ENCODE measurements around the gene DNAH5.
"Not testable (repeated sequence)": the region's sequence is repeated elsewhere in the genome, so short reads cannot be mapped to it uniquely, and the experiment has no call there.

DNAH5 gene, protein sequence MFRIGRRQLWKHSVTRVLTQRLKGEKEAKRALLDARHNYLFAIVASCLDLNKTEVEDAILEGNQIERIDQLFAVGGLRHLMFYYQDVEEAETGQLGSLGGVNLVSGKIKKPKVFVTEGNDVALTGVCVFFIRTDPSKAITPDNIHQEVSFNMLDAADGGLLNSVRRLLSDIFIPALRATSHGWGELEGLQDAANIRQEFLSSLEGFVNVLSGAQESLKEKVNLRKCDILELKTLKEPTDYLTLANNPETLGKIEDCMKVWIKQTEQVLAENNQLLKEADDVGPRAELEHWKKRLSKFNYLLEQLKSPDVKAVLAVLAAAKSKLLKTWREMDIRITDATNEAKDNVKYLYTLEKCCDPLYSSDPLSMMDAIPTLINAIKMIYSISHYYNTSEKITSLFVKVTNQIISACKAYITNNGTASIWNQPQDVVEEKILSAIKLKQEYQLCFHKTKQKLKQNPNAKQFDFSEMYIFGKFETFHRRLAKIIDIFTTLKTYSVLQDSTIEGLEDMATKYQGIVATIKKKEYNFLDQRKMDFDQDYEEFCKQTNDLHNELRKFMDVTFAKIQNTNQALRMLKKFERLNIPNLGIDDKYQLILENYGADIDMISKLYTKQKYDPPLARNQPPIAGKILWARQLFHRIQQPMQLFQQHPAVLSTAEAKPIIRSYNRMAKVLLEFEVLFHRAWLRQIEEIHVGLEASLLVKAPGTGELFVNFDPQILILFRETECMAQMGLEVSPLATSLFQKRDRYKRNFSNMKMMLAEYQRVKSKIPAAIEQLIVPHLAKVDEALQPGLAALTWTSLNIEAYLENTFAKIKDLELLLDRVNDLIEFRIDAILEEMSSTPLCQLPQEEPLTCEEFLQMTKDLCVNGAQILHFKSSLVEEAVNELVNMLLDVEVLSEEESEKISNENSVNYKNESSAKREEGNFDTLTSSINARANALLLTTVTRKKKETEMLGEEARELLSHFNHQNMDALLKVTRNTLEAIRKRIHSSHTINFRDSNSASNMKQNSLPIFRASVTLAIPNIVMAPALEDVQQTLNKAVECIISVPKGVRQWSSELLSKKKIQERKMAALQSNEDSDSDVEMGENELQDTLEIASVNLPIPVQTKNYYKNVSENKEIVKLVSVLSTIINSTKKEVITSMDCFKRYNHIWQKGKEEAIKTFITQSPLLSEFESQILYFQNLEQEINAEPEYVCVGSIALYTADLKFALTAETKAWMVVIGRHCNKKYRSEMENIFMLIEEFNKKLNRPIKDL (N-terminal part only)

DNA sequence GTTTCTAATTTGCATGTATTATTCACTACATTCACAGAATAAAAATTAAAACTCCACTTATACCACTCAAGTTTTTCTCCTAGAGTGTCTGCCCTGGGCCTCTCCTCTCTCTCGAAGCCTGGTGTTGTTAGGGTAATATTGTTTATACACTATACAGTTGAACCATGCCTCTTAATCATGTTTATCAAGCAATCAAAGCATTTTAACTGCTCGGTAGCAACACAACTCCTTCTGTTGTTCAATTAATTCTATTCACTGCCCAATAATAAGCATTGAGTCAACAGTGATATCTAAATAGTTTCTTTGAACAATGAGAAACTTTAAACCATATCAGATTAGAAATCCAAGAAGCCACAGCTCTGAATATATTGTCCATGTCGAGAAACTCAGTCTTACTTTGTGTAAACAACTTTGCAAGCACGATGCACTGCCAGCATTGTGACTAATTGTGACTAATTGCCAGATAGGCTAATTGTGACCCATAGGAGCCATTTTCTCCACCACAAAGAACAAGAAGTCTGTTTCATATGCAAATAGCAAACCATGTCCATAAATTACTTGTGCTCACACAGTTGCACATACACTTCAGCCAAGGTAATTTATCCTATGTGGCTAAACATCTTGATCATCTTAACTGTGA, at the start of gene DNAH5:
Gene DNAH5, minus strand, starts transcription at position 129 of the 640 bp plus-strand sequence. CDS start 250 bp downstream, outside the sequence.
- peak; percentile 61 for DNase-seq (ENCODE audit: low read depth)

- no peak for DNase-seq (ENCODE audit: low read depth)
Observed at GRCh38 chr5:13993926-13994325, 49.4 kb upstream of the DNAH5 start.

GRCh38 chr5:13992795-13993194, 48.3 kb upstream of the DNAH5 start:
- DNase-seq (ENCODE audit: low read depth), result no peak

- no peak for DNase-seq (ENCODE audit: low read depth)
Observed at GRCh38 chr5:13991365-13991764, 46.9 kb upstream of the DNAH5 start.

DNA sequence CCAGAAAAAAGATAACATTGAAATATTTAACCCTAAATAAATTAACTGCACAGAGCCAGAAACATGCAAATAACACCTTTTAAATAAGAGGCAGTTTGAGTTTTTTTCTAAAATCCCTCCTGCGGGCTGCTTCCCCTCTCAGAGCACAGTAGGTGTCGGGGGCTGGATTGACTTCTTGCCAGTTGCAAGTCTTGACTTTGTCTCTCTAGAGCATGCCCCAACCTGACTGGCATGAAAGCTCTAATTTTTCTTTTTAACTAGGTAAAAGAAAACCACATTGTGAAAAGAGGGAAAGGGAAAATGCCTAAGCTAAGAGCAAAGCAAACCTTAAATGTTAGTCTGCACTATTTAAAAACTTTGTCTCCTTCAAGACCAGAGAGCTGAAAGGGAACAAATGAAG, 46.4 kb upstream of the DNAH5 start:
- no peak for DNase-seq (ENCODE audit: low read depth)

DNA sequence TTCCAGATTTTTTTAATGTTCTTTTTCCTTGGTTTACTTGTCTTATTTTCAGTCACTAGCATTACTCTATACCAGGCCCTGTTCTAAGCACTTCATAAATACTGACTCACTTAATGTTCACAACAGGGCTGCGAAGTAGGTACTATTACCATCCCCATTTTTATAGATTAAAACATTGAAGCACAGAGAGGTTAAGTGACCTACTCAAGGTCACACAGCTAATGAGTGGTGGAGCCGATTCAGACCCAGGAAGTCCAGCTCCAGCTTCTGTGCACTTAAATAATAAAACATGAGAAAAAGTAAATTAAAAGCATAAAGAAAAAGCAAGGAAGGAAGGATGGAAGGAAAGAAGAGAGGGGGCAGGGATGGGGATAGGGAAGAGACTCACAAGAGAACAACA, 45.3 kb upstream of the DNAH5 start:
- no peak for DNase-seq (ENCODE audit: low read depth)

GRCh38 chr5:13987843-13988464, 43.5 kb upstream of the DNAH5 start:
- peak; percentile 47 for DNase-seq (ENCODE audit: low read depth)

DNA sequence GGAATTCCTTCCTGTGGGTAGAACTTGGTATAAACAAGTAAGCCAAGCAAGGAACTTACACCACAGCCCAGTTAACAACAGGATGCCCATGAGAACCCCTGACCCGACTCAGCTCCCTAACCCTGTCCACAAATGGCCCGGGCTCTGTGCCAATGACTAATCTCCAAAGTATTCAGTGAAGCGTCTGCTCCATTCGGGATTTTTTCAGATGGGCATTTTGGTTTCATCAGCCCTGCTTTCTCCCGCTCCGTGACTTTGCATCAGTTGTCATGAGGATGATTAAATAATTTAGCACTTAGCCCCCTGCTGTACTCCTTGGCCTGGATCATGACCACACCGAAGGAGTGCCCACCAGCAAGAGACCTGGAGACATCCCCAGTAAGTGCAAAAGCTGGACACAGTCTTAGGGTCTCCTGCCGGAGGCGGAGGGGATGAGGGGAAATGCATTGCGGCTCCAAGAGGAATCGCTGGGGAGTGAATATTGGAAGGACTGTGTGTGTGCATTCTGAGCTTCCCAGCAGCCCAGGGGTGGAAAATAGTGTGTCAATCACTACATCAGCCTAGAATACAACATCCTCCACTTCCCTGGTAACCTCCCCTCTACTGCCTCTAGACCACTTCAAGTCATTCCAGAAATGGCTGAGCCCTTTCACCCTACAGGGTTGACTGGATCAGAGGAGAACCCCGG, 41.4 kb upstream of the DNAH5 start:
- peak; percentile 86 for DNase-seq (ENCODE audit: low read depth)

DNA sequence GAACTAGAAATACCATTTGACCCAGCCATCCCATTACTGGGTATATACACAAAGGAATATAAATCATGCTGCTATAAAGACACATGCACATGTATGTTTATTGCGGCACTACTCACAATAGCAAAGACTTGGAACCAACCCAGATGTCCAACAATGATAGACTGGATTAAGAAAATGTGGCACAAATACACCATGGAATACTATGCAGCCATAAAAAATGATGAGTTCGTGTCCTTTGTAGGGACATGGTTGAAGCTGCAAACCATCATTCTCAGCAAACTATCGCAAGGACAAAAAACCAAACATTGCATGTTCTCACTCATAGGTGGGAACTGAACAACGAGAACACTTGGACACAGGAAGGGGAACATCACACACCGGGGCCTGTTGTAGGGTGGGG, 40.4 kb upstream of the DNAH5 start:
- DNase-seq (ENCODE audit: low read depth), result not testable (repeated sequence)

DNA sequence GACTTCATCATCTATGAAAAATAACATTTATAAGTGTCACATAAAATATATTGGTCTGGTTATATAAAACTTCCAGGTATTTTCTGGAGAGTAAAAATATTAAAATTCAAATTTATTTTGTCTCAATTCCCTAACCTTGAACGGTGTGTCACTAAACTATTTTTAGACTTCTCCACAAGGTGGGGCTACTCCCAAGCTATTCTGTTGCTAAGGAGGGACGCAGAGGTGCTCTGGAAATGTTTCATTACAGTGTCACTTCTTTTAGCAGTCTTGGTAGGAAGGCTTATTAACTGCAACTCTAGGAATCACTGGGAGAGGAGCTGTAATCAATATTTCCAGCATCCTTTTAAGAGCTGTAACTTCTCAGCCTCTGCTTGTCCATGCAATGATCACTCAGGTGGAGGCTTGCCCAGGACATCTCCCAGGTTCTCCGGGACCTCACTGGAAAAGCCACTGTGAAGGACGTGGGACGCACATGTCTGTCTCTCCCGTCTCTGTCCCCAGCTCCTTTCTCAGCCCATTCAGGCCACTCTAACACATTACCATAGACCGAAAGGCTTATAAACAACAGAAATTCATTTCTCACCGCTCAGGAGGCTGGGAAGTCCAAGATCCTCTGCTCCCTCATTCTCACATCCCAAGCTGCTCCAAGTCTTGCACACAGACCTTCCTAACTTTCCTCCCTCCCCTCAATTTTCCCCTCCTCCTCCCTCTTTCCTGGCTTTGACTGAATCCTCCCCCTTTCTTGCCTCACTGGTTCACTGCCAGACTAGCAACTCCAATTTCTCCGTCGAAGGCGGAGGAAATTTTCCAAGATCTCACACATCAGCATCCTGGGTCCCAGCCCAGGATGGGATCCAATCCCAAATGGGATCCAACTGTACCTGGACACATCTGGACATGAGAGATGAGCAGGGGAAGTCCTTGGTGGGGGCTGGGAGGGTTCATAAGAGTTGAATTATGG, 32.7 kb upstream of the DNAH5 start:
- peak; percentile 37 for DNase-seq (ENCODE audit: low read depth)

- peak; percentile 5 for DNase-seq (ENCODE audit: low read depth)
Observed at GRCh38 chr5:13976223-13976622, 31.7 kb upstream of the DNAH5 start.

GRCh38 chr5:13975246-13975645, 30.8 kb upstream of the DNAH5 start:
- DNase-seq (ENCODE audit: low read depth), result no peak

- no peak for DNase-seq (ENCODE audit: low read depth)
Observed at GRCh38 chr5:13973724-13974123, 29.2 kb upstream of the DNAH5 start.

- DNase-seq (ENCODE audit: low read depth), result no peak
Observed at GRCh38 chr5:13972029-13972428, 27.5 kb upstream of the DNAH5 start.

- peak; percentile 56 for DNase-seq (ENCODE audit: low read depth)
Observed at GRCh38 chr5:13957032-13957645, 12.7 kb upstream of the DNAH5 start.

- DNase-seq (ENCODE audit: low read depth), result no peak
Observed at GRCh38 chr5:13956471-13956870, 12.0 kb upstream of the DNAH5 start.

DNA sequence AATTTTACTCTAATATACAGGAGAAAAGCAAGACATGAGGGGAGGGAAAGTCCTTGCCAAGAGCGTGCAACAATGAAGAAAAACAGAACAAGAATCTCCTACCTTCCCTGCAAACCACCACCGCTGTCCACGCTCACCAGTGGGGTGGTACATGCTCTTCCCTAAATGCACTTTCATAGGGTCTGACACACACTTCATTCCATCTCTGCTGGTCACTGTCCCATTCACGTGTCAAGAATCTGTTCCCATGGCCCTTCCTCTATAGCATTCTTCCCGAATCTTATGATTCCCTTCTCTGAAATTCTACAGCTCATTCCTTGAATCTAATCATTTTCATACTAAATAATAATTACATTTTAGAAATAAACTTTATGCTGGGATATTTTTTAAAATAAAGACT, 11.4 kb upstream of the DNAH5 start:
- peak; percentile 16 for DNase-seq (ENCODE audit: low read depth)

DNA sequence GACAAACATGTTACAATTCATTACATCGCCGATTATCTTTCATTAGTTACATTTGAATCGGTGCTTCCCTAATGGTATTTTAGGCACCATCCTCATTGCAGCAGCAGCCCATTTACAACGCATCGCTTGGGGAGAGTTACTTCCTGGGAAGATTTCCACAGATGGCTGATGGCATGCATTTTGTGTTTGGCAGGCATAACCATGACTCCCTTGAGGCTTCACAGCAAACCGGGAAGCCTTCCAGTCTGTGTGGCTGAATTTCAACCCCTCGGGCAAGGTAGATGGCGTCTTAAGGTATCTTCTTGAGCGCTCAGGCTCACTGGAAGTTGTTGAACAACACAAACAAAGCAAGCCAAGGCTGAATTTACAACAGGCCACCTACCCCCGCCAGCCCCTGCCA, 1.6 kb upstream of the DNAH5 start:
- DNase-seq (ENCODE audit: low read depth), result no peak

GRCh38 chr5:13945271-13945670, 783 bp upstream of the DNAH5 start:
- no peak for DNase-seq (ENCODE audit: low read depth)

All from amniotic epithelial cell (primary cell).